ENCODE measurements around the gene TMEM72.

DNA sequence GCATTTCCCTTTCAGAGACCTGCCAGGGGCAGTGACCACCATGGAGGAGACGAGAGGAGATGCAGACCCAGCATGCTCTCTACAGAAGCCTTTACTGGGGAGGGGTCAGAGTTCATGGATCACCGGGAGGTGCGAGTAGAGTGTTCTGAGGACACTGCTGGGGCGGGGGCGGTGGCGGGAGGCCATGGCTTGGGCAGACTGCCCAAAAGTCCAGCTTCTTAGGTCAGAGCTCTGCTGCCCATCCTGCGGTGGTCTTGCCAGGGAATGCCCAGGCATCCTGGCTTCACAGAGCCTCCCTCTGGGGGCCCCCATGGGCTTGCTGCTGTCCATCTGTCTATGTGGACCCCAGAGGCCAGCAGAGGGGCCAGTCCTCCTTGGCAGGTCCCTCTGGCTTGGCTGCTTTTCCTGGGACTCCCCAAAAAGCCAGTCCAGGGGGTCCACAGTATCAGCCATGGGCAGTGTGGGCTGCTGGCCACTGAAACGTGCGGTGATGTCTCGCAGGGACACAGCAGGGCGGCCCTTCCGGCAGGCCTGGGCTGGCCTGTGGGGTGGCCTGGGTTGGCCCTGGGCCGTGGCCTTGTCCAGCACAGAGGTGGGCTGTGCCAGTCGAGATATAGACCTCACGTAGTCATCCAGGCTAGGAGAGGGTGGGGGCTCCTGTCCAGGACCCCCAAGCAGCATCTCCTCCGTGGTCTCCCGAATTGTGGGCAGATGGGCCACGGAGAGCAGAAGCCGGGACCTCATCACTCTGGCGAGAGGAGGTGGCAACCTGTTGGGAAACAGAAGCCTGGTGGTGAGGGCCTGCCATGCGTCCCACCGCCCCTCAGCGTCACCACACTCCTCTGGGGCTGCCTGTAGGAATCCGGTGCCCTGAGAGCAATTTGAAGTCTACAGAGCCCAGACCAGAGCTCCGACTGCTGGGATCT is 66.4 kb downstream of the TMEM72 start:
- TF ChIP-seq PAX5 (IDR thresholded peaks at IDR 0.05; ENCODE audit: insufficient read depth, low read length, severe bottlenecking), result no peak
- no peak for TF ChIP-seq POLR2A (IDR thresholded peaks at IDR 0.05; ENCODE audit: low read depth, low read length)
- TF ChIP-seq POLR2AphosphoS5 (IDR thresholded peaks at IDR 0.05; ENCODE audit: low read depth, low read length), result no peak
- no peak for TF ChIP-seq TAF1 (IDR thresholded peaks at IDR 0.05; ENCODE audit: low read depth, low read length)
- no peak for TF ChIP-seq SPI1 (IDR thresholded peaks at IDR 0.05; ENCODE audit: low read depth, low read length)

Measured in GM12891 (cell line).